Lung microvascular endothelial cell (primary cell): ENCODE results near the gene SEL1L2. TPM values are rescaled to one million over a fixed set of nuclear protein-coding genes. Genes with fewer than 3 reads are reported as not detected.

Source experiments
- DNase-seq, 2 donors: peaks; one replicate each; pipeline versions ENCODE4 v3.0.0 to v3.0.0-alpha.2; 2010; ENCODE audit warnings: low read depth in 2 of 2
- total RNA-seq: library from RNA; depleted of rRNA; stranded (reverse); fragments of >200 nt; gene quantifications from 2 replicates; pipeline ENCODE4 v1.2.1, GENCODE V29; 2014

Gene SEL1L2
- total RNA-seq, 1 donor from 2014 or later: not detected

GRCh38 chr20:13929836-13930235, 60.6 kb downstream of the SEL1L2 start:
- DNase-seq: no peak

- no peak for DNase-seq
Measured at GRCh38 chr20:13928901-13929300, 61.5 kb downstream of the SEL1L2 start.

- DNase-seq: no peak
Measured at GRCh38 chr20:13927171-13927570, 63.2 kb downstream of the SEL1L2 start.

- DNase-seq: no peak
Measured at GRCh38 chr20:13922241-13922640, 68.2 kb downstream of the SEL1L2 start.

GRCh38 chr20:13915284-13915683, 75.1 kb downstream of the SEL1L2 start:
- no peak for DNase-seq

GRCh38 chr20:13913572-13913971, 76.8 kb downstream of the SEL1L2 start:
- no peak for DNase-seq

- DNase-seq: no peak
Measured at GRCh38 chr20:13913131-13913530, 77.3 kb downstream of the SEL1L2 start.

GRCh38 chr20:13910492-13910891, 79.9 kb downstream of the SEL1L2 start:
- DNase-seq: no peak

- no peak for DNase-seq
Measured at GRCh38 chr20:13909067-13909466, 81.3 kb downstream of the SEL1L2 start.

GRCh38 chr20:13904766-13905165, 85.6 kb downstream of the SEL1L2 start:
- no peak for DNase-seq

GRCh38 chr20:13900496-13900895, 89.9 kb downstream of the SEL1L2 start:
- no peak for DNase-seq

- DNase-seq: no peak
Measured at GRCh38 chr20:13898012-13898612, 92.3 kb downstream of the SEL1L2 start.

- no peak for DNase-seq
Measured at GRCh38 chr20:13891575-13891974, 98.8 kb downstream of the SEL1L2 start.

- no peak for DNase-seq
Measured at GRCh38 chr20:13884803-13885202, 105.6 kb downstream of the SEL1L2 start.

GRCh38 chr20:13883425-13883824, 107.0 kb downstream of the SEL1L2 start:
- DNase-seq: no peak

- no peak for DNase-seq
Measured at GRCh38 chr20:13878566-13878965, 111.8 kb downstream of the SEL1L2 start.

- no peak for DNase-seq
Measured at GRCh38 chr20:13877793-13878192, 112.6 kb downstream of the SEL1L2 start.

GRCh38 chr20:13875265-13875811, 115.1 kb downstream of the SEL1L2 start:
- no peak for DNase-seq

GRCh38 chr20:13874394-13875157, 115.8 kb downstream of the SEL1L2 start:
- no peak for DNase-seq

GRCh38 chr20:13873831-13874230, 116.6 kb downstream of the SEL1L2 start:
- no peak for DNase-seq

GRCh38 chr20:13870170-13870748, 120.2 kb downstream of the SEL1L2 start:
- DNase-seq: no peak

- no peak for DNase-seq
Measured at GRCh38 chr20:13868331-13868730, 122.1 kb downstream of the SEL1L2 start.
